ENCODE results near the gene ANKRD65. TPM values are rescaled to one million over a fixed set of nuclear protein-coding genes. Genes with fewer than 3 reads are reported as not detected.
"Not testable (repeated sequence)": the region's sequence is repeated elsewhere in the genome, so short reads cannot be mapped to it uniquely, and the experiment has no call there.

The ANKRD65 gene
- total RNA-seq, 2 experiments from 2014 or later, result not detected

DNA sequence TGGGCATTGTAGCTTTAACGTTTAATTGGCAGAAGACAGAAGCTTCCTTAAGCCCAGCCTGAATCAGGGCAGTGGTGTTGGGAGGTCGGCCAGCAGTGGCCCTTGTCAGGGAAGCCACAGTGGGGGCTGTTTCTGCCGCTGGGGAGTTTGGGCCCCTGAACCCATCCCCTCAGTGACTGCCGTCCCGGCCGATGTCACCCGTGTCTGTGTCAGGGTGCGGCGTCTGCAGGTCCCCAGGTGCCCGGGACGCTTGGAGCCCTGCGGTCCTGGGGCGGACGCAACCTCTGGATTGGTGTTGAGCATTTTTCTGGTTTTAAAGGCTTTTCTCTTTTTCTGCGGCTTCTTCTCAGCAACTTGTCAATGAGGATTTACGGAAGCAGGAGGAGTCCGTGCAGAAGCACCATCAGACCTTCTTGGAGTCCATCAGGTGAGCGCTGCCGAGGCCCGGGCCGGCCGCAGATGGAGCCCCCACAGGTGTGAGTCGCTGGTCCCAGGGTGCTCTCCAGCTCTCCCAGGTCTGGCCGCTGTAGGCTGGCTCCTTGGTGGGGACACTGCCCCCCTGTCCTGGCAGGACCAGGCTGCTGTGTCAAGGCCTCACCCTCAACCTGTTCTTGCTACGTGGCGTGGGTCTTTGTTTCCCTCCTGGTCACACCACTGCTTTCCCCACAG lies 30.8 kb upstream of the ANKRD65 start:
- H3K27me3 Mint-ChIP-seq, result peaks cover 5% of the 10 kb centered on the region
- no peaks in the 10 kb centered on the region for H3K9me3 Mint-ChIP-seq
- no peaks in the 10 kb centered on the region for H3K4me1 Mint-ChIP-seq
- H3K36me3 Mint-ChIP-seq, result no peaks in the 10 kb centered on the region
- H3K4me3 Mint-ChIP-seq, result no peak overlapping the region
- H3K27ac Mint-ChIP-seq, result no peak overlapping the region
- no peak for DNase-seq

DNA sequence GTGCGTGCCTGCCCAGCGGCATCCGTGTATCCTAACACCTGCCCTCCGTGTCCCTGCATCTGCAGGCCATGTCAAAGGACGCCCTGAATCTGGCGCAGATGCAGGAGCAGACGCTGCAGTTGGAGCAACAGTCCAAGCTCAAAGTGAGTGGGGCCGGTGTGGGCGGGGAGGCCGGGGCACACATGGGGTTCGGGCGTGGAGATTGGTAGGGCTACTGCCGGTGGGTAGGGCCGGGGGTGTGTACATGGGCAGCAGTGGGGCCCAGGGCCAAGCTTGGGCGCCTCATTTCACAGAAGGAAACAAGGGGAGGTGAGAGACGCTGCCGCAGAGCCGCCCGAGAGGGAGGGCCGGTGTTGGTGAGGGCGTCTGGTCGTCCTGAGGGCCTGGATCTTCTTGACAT lies 29.5 kb upstream of the ANKRD65 start:
- H3K4me3 Mint-ChIP-seq, H3K27me3 Mint-ChIP-seq, H3K36me3 Mint-ChIP-seq, H3K4me1 Mint-ChIP-seq, H3K9me3 Mint-ChIP-seq, DNase-seq, H3K27ac Mint-ChIP-seq: not testable (repeated sequence)

- Mint-ChIP-seq H3K9me3 (no peaks in the 10 kb centered on the region), H3K27me3 (peaks cover 5% of the 10 kb centered on the region), H3K36me3 (no peaks in the 10 kb centered on the region), H3K27ac (no peak within 1 kb of the TSS), H3K4me1 (no peaks in the 10 kb centered on the region), H3K4me3 (no peak within 1 kb of the TSS)
- DNase-seq, result no peak
Measured at GRCh38 chr1:1449099-1449739, 28.1 kb upstream of the ANKRD65 start, which contains the start of gene ATAD3C. Gene ATAD3C (plus strand): TSS chr1:1449689. CDS start chr1:1450684, 995 bp downstream.

- H3K4me1 Mint-ChIP-seq, H3K4me3 Mint-ChIP-seq, H3K27ac Mint-ChIP-seq, DNase-seq, H3K36me3 Mint-ChIP-seq, H3K27me3 Mint-ChIP-seq, H3K9me3 Mint-ChIP-seq: not testable (repeated sequence)
Measured at GRCh38 chr1:1446631-1447030, 25.6 kb upstream of the ANKRD65 start.

GRCh38 chr1:1442069-1442770 lies 21.1 kb upstream of the ANKRD65 start:
- Mint-ChIP-seq H3K36me3 (no peaks in the 10 kb centered on the region), H3K27ac (no peak overlapping the region), H3K9me3 (no peaks in the 10 kb centered on the region), H3K4me3 (no peak overlapping the region), H3K27me3 (peaks cover 12% of the 10 kb centered on the region), H3K4me1 (no peaks in the 10 kb centered on the region)
- DNase-seq, result no peak

- peak; percentile 68 for DNase-seq
- Mint-ChIP-seq H3K36me3 (no peaks in the 10 kb centered on the region), H3K4me3 (no peak overlapping the region), H3K27ac (no peak overlapping the region), H3K9me3 (no peaks in the 10 kb centered on the region), H3K4me1 (no peaks in the 10 kb centered on the region), H3K27me3 (peaks cover 17% of the 10 kb centered on the region)
Measured at GRCh38 chr1:1441002-1441888, 20.2 kb upstream of the ANKRD65 start.

- no peak overlapping the region for H3K4me3 Mint-ChIP-seq
- H3K36me3 Mint-ChIP-seq, result no peaks in the 10 kb centered on the region
- DNase-seq, result no peak
- H3K27me3 Mint-ChIP-seq, result peaks cover 21% of the 10 kb centered on the region
- no peaks in the 10 kb centered on the region for H3K4me1 Mint-ChIP-seq
- H3K9me3 Mint-ChIP-seq, result no peaks in the 10 kb centered on the region
- H3K27ac Mint-ChIP-seq, result no peak overlapping the region
Measured at GRCh38 chr1:1440262-1441001, 19.4 kb upstream of the ANKRD65 start.

- H3K4me3 Mint-ChIP-seq, result no peak overlapping the region
- peaks cover 27% of the 10 kb centered on the region for H3K27me3 Mint-ChIP-seq
- H3K4me1 Mint-ChIP-seq, result peaks cover 3% of the 10 kb centered on the region
- H3K27ac Mint-ChIP-seq, result no peak overlapping the region
- no peak for DNase-seq
- H3K36me3 Mint-ChIP-seq, result no peaks in the 10 kb centered on the region
- H3K9me3 Mint-ChIP-seq, result no peaks in the 10 kb centered on the region
Measured at GRCh38 chr1:1439546-1440261, 18.6 kb upstream of the ANKRD65 start.

- DNase-seq, result no peak
- peaks cover 27% of the 10 kb centered on the region for H3K27me3 Mint-ChIP-seq
- H3K4me1 Mint-ChIP-seq, result peaks cover 3% of the 10 kb centered on the region
- no peaks in the 10 kb centered on the region for H3K9me3 Mint-ChIP-seq
- no peaks in the 10 kb centered on the region for H3K36me3 Mint-ChIP-seq
- H3K27ac Mint-ChIP-seq, result no peak overlapping the region
- no peak overlapping the region for H3K4me3 Mint-ChIP-seq
Measured at GRCh38 chr1:1438531-1439381, 17.7 kb upstream of the ANKRD65 start.

GRCh38 chr1:1437904-1438376 lies 16.9 kb upstream of the ANKRD65 start:
- H3K27ac Mint-ChIP-seq, result no peak overlapping the region
- peaks cover 6% of the 10 kb centered on the region for H3K4me1 Mint-ChIP-seq
- no peak overlapping the region for H3K4me3 Mint-ChIP-seq
- H3K36me3 Mint-ChIP-seq, result no peaks in the 10 kb centered on the region
- H3K27me3 Mint-ChIP-seq, result peaks cover 27% of the 10 kb centered on the region
- DNase-seq, result no peak
- no peaks in the 10 kb centered on the region for H3K9me3 Mint-ChIP-seq

- H3K9me3 Mint-ChIP-seq, result no peaks in the 10 kb centered on the region
- peaks cover 6% of the 10 kb centered on the region for H3K4me1 Mint-ChIP-seq
- H3K27me3 Mint-ChIP-seq, result peaks cover 30% of the 10 kb centered on the region
- DNase-seq, result no peak
- no peaks in the 10 kb centered on the region for H3K36me3 Mint-ChIP-seq
- H3K27ac Mint-ChIP-seq, result no peak overlapping the region
- no peak overlapping the region for H3K4me3 Mint-ChIP-seq
Measured at GRCh38 chr1:1437033-1437903, 16.2 kb upstream of the ANKRD65 start.

DNA sequence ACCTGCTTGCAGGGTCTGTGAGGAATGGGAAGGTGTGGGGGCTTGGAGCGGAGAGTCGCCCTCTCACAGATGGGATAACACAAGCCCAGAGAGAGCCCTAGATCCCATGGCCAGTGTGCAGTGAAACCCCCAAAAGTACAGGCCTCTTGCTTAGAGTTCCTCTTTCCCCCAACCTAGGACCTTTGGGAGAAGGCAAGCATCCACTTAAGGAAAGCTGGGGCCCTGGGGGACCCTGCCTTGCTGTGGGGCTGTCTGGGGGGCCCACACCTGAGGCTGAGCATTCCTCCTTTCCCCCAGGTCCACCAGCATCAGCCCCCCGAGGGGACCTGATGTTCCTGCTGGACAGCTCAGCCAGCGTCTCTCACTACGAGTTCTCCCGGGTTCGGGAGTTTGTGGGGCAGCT lies 15.6 kb upstream of the ANKRD65 start:
- no peak overlapping the region for H3K4me3 Mint-ChIP-seq
- H3K27me3 Mint-ChIP-seq, result peaks cover 34% of the 10 kb centered on the region
- H3K36me3 Mint-ChIP-seq, result no peaks in the 10 kb centered on the region
- DNase-seq, result no peak
- no peak overlapping the region for H3K27ac Mint-ChIP-seq
- H3K9me3 Mint-ChIP-seq, result no peaks in the 10 kb centered on the region
- H3K4me1 Mint-ChIP-seq, result peaks cover 6% of the 10 kb centered on the region
